Keratinocyte (primary cell): ENCODE results near the gene SYF2. TPM values are rescaled to one million over a fixed set of nuclear protein-coding genes. Genes with fewer than 3 reads are reported as not detected.
A peak's percentile ranks its signal among the peaks of the same experiment; 100 is the strongest.

ENCODE experiments used
- DNase-seq: peaks from one replicate; pipeline ENCODE4 v3.0.0-alpha.2; 2011; ENCODE audit warnings: low read depth, missing footprints, low spot score
- FAIRE-seq: peaks from 2 replicates; lab custom pipeline; 2011; peaks lifted over from hg19 to GRCh38; lab: Jason Lieb, UNC
- H2AFZ ChIP-seq: 2 replicates; pipeline ENCODE4 v1.6.0; 2012; ENCODE audit warnings: low read length, control low read depth, inconsistent platforms; ENCODE audit not compliant: control insufficient read depth
- H3K27ac ChIP-seq: 2 replicates; pipeline ENCODE4 v1.5.1; 2011; ENCODE audit warnings: low read length; ENCODE audit not compliant: control insufficient read depth, insufficient read depth
- H3K27me3 ChIP-seq: 3 replicates; pipeline ENCODE4 v1.6.0; 2011; ENCODE audit warnings: low read length; ENCODE audit not compliant: control insufficient read depth, insufficient read depth; ENCODE audit errors: extremely low read depth
- H3K36me3 ChIP-seq, 2 experiments: 2 replicates in 1 of 2; 3 replicates in 1 of 2; pipeline ENCODE4 v1.5.1; 2011; ENCODE audit warnings: low read length in 2 of 2, mild to moderate bottlenecking in 1 of 2; ENCODE audit not compliant: control insufficient read depth in 2 of 2, insufficient read depth in 2 of 2; ENCODE audit errors: extremely low read depth in 1 of 2
- H3K4me1 ChIP-seq: 3 replicates; pipeline ENCODE4 v1.5.1; 2011; ENCODE audit warnings: low read length; ENCODE audit not compliant: control insufficient read depth, insufficient read depth; ENCODE audit errors: extremely low read depth
- H3K4me2 ChIP-seq: 3 replicates; pipeline ENCODE4 v1.6.0; 2011; ENCODE audit warnings: low read depth, low read length; ENCODE audit not compliant: control insufficient read depth, insufficient read depth; ENCODE audit errors: extremely low read depth
- H3K4me3 ChIP-seq, 3 experiments: fragments of 200-600 bp in 1 of 3; sonication (generic) in 1 of 3; 2 replicates in 2 of 3; 3 replicates in 1 of 3; pipeline ENCODE4 v1.5.1; 2011 to 2016; ENCODE audit warnings: low read length in 3 of 3, mild to moderate bottlenecking in 3 of 3, control low read depth in 2 of 3, inconsistent platforms in 1 of 3, low read depth in 1 of 3, mixed read lengths in 1 of 3, mixed run types in 1 of 3, moderate library complexity in 1 of 3; ENCODE audit not compliant: control insufficient read depth in 2 of 3, insufficient read depth in 2 of 3; ENCODE audit errors: extremely low read depth in 1 of 3
- H3K79me2 ChIP-seq: 2 replicates; pipeline ENCODE4 v1.6.0; 2012; ENCODE audit warnings: low read length; ENCODE audit not compliant: control insufficient read depth, insufficient read depth
- H3K9ac ChIP-seq: 3 replicates; pipeline ENCODE4 v1.6.0; 2011; ENCODE audit warnings: low read length; ENCODE audit not compliant: control insufficient read depth, insufficient read depth; ENCODE audit errors: extremely low read depth
- H3K9me1 ChIP-seq: 3 replicates; pipeline ENCODE4 v1.6.0; 2011; ENCODE audit warnings: low read length; ENCODE audit not compliant: control insufficient read depth, insufficient read depth; ENCODE audit errors: extremely low read depth
- H3K9me3 ChIP-seq: 2 replicates; pipeline ENCODE4 v1.5.1; 2012; ENCODE audit warnings: low read depth, low read length; ENCODE audit not compliant: control insufficient read depth
- H4K20me1 ChIP-seq: 3 replicates; pipeline ENCODE4 v1.6.0; 2011; ENCODE audit warnings: low read length; ENCODE audit not compliant: control insufficient read depth, insufficient read depth; ENCODE audit errors: extremely low read depth
- CTCF ChIP-seq, 3 experiments: IDR thresholded peaks in 1 of 3; conservative IDR thresholded peaks in 1 of 3; optimal IDR thresholded peaks in 1 of 3; 2 replicates in 2 of 3; 3 replicates in 1 of 3; pipeline versions ENCODE3 to v1.5.1; 2011; ENCODE audit warnings: low read length in 3 of 3, mild to moderate bottlenecking in 3 of 3, moderate library complexity in 2 of 3, control low read depth in 1 of 3, inconsistent platforms in 1 of 3; ENCODE audit not compliant: insufficient read depth in 2 of 3; ENCODE audit errors: extremely low read depth in 1 of 3
- EZH2 ChIP-seq: IDR thresholded peaks from one replicate; pipeline ENCODE4 v1.6.1; 2012; ENCODE audit warnings: inconsistent platforms, mild to moderate bottlenecking, low read length, moderate library complexity
- dilution Hi-C: fragments of 300-500 bp; cut with MboI; formaldehyde crosslinking; loops from one replicate; pipeline ENCODE4 v1.7.0; 2020; ENCODE audit warnings: low sequenced_read_pairs; ENCODE audit not compliant: extremely low pct_ligation_motif_present
- polyA plus RNA-seq, 5 experiments: library from polyadenylated mRNA; depleted of rRNA in 3 of 5; stranded (reverse) in 3 of 5; stranded (forward) in 1 of 5; unstranded in 1 of 5; fragments of >200 nt; gene quantifications; 1 replicate in 1 of 5; 2 replicates in 3 of 5; 3 replicates in 1 of 5; pipeline versions ENCODE4 v1.2.1 to v1.2.3, GENCODE V29; 2011 to 2012; ENCODE audit warnings: missing spikeins in 2 of 5, low read depth in 1 of 5, low replicate concordance in 1 of 5

SYF2 gene
- polyA plus RNA-seq, 1 donor (not counting 4 experiments of a cell fraction or from before 2014, with no cell fraction given) = 31.8 TPM

GRCh38 chr1:25246600-25247023 lies 14.3 kb upstream of the SYF2 start:
- H3K9ac ChIP-seq = peak overlapping the region; percentile 97
- TF ChIP-seq CTCF (optimal IDR thresholded peaks at IDR 0.05 in 1 of 3, IDR thresholded peaks at IDR 0.05 in 1 of 3, conservative IDR thresholded peaks at IDR 0.05 in 1 of 3; ENCODE audit: extremely low read depth in 1 of 3, insufficient read depth in 2 of 3, low read length in 3 of 3) (peak in 1 of 3 experiments; percentile 6), EZH2 (no peak)
- no peak for FAIRE-seq
- peaks cover 32% of the 10 kb centered on the region for H3K79me2 ChIP-seq
- peak overlapping the region; percentile 77 to 100 (median 97) for H3K4me3 ChIP-seq
- H3K4me1 ChIP-seq = peaks cover 14% of the 10 kb centered on the region
- H4K20me1 ChIP-seq = peaks cover 12% of the 10 kb centered on the region
- dilution Hi-C loops = no loop called here
- H2AFZ ChIP-seq = no peak overlapping the region
- H3K4me2 ChIP-seq = peak overlapping the region; percentile 95
- peak overlapping the region; percentile 93 for H3K27ac ChIP-seq
- DNase-seq = no peak
- H3K9me1 ChIP-seq = no peaks in the 10 kb centered on the region
- H3K36me3 ChIP-seq = peaks cover 15 to 32% of the 10 kb centered on the region in 2 experiments
- no peaks in the 10 kb centered on the region for H3K27me3 ChIP-seq
- no peaks in the 10 kb centered on the region for H3K9me3 ChIP-seq

GRCh38 chr1:25245809-25246599 lies 13.7 kb upstream of the SYF2 start:
- no peaks in the 10 kb centered on the region for H3K9me1 ChIP-seq
- H3K9me3 ChIP-seq = no peaks in the 10 kb centered on the region
- DNase-seq (no peak), FAIRE-seq (no peak)
- peak overlapping the region; percentile 93 for H3K27ac ChIP-seq
- TF ChIP-seq CTCF (optimal IDR thresholded peaks at IDR 0.05 in 1 of 3, IDR thresholded peaks at IDR 0.05 in 1 of 3, conservative IDR thresholded peaks at IDR 0.05 in 1 of 3; ENCODE audit: extremely low read depth in 1 of 3, insufficient read depth in 2 of 3, low read length in 3 of 3) (no peak), EZH2 (no peak)
- peaks cover 12% of the 10 kb centered on the region for H4K20me1 ChIP-seq
- peaks cover 15% of the 10 kb centered on the region for H3K4me1 ChIP-seq
- peak overlapping the region; percentile 77 to 100 (median 97) for H3K4me3 ChIP-seq
- H3K4me2 ChIP-seq = peak overlapping the region; percentile 95
- H3K9ac ChIP-seq = peak overlapping the region; percentile 97
- H3K36me3 ChIP-seq = peaks cover 15 to 32% of the 10 kb centered on the region in 2 experiments
- H3K79me2 ChIP-seq = peaks cover 32% of the 10 kb centered on the region
- H2AFZ ChIP-seq = no peak overlapping the region
- dilution Hi-C loops = no loop called here
- H3K27me3 ChIP-seq = no peaks in the 10 kb centered on the region
